Neural progenitor cell (in vitro differentiated cells): Measurements from ENCODE around the gene ADAMTS5.

Experiments used
- CTCF ChIP-seq: fragments of 200-600 bp; sonication (generic); IDR thresholded peaks from 2 replicates; pipeline ENCODE4 v1.5.1; 2017; ENCODE audit warnings: antibody characterized with exemption, mild to moderate bottlenecking
- EZH2 ChIP-seq: fragments of 200-600 bp; sonication (generic); IDR thresholded peaks from 2 replicates; pipeline ENCODE4 v1.6.1; 2017; ENCODE audit warnings: antibody characterized with exemption, mild to moderate bottlenecking, moderate library complexity
- EZH2phosphoT487 ChIP-seq: fragments of 200-600 bp; sonication (generic); IDR thresholded peaks from 2 replicates; pipeline ENCODE4 v1.6.1; 2017; ENCODE audit warnings: antibody characterized with exemption

- TF ChIP-seq EZH2 (no peak), CTCF (no peak), EZH2phosphoT487 (no peak)
Observed at GRCh38 chr21:26983576-26983975, 16.7 kb upstream of the ADAMTS5 start.
